ENCODE measurements around the gene STX12.
A peak's percentile ranks its signal among the peaks of the same experiment; 100 is the strongest.
"Not testable (repeated sequence)": the region's sequence is repeated elsewhere in the genome, so short reads cannot be mapped to it uniquely, and the experiment has no call there.

Gene STX12

GRCh38 chr1:27871076-27871475, 98.1 kb downstream of the STX12 start:
- not testable (repeated sequence) for DNase-seq

- DNase-seq = peak; percentile 36
These were observed 99.2 kb downstream of the STX12 start, which contains the start of gene THEMIS2 for GRCh38 chr1:27872059-27872801. Gene THEMIS2, plus strand, starts transcription at chr1:27872544. Its CDS starts 28 bp downstream, at chr1:27872572.

- DNase-seq = no peak
These were observed 100.0 kb downstream of the STX12 start for GRCh38 chr1:27872802-27873551.

GRCh38 chr1:27873671-27874384, 100.8 kb downstream of the STX12 start:
- DNase-seq = no peak
